Heart left ventricle (tissue), 16 donors: Measurements from ENCODE around the gene RANGAP1. TPM values are rescaled to one million over a fixed set of nuclear protein-coding genes. Genes with fewer than 3 reads are reported as not detected.

Experiments used
- ATAC-seq, 4 donors: fragments of 200-7000 bp; cut with Tn5 transposase; one replicate each; pipeline ENCODE4 v1.9.1; 2020 to 2022; ENCODE audit warnings: moderate library complexity in 4 of 4, mild to moderate bottlenecking in 3 of 4, moderate number of reproducible peaks in 1 of 4
- DNase-seq, 5 donors: peaks; one replicate each; pipeline ENCODE4 v3.0.0-alpha.2; 2020
- H3K27ac ChIP-seq, 12 donors: fragments of 200-600 bp; sonication (generic) in 4 of 12; one replicate each; pipeline versions ENCODE4 v1.5.0 to v1.8.0; 2016 to 2022; ENCODE audit warnings: mild to moderate bottlenecking in 2 of 12
- H3K27me3 ChIP-seq, 9 donors: fragments of 200-600 bp; sonication (generic) in 2 of 9; one replicate each; pipeline versions ENCODE4 v1.5.1 to v1.8.0; 2016 to 2022; ENCODE audit warnings: mild to moderate bottlenecking in 3 of 9
- H3K36me3 ChIP-seq, 9 donors: fragments of 200-600 bp; sonication (generic) in 2 of 9; one replicate each; pipeline versions ENCODE4 v1.5.0 to v1.8.0; 2018 to 2022; ENCODE audit warnings: mild to moderate bottlenecking in 2 of 9
- H3K4me1 ChIP-seq, 12 donors: fragments of 200-600 bp; sonication (generic) in 4 of 12; one replicate each; pipeline versions ENCODE4 v1.5.0 to v1.8.0; 2016 to 2022; ENCODE audit warnings: mild to moderate bottlenecking in 3 of 12
- H3K4me3 ChIP-seq, 12 donors: fragments of 200-600 bp; sonication (generic) in 4 of 12; one replicate each; pipeline versions ENCODE4 v1.5.0 to v1.8.0; 2017 to 2022; ENCODE audit warnings: mild to moderate bottlenecking in 9 of 12, moderate library complexity in 4 of 12
- H3K9me3 ChIP-seq, 12 donors: fragments of 200-600 bp; sonication (generic) in 4 of 12; one replicate each; pipeline versions ENCODE4 v1.5.0 to v1.8.0; 2016 to 2022; ENCODE audit warnings: mild to moderate bottlenecking in 1 of 12
- POLR2A ChIP-seq, 2 donors: fragments of 450-650 bp; IDR thresholded peaks; one replicate each; pipeline ENCODE4 v1.6.1; 2017; ENCODE audit warnings: antibody characterized with exemption in 2 of 2, mild to moderate bottlenecking in 2 of 2, moderate library complexity in 2 of 2
- WGBS, 4 donors: extraction: QIAGEN DNeasy Blood & Tissue Kit in 2 of 4; methylation state at CpG; one replicate each; pipeline versions ENCODE4 v1.1.5 to v1.1.7; 2013 to 2018; 5-methylcytosine and 5-hydroxymethylcytosine counted together
- intact Hi-C, 10 donors: fragments of 100-400 bp; cut with DNase I; formaldehyde crosslinking; loops; one replicate each; pipeline versions ENCODE4 v1.11.1 to v1.14.2; 2022
- polyA plus RNA-seq, 2 donors: library from polyadenylated mRNA; stranded (reverse); fragments of 200-250 nt; gene quantifications; one replicate each; pipeline ENCODE4 v1.2.3, GENCODE V29; 2013
- total RNA-seq, 9 donors: library from RNA; depleted of rRNA in 2 of 9; stranded (reverse); fragments of >200 nt in 2 of 9; fragmentation: NEBNext Ultra II Directional in 3 of 9; extraction: Animal tissue kit (Norgen Biotek cat#: 25700) in 3 of 9; gene quantifications; one replicate each; pipeline versions ENCODE4 v1.1.0 to v1.2.4, GENCODE V29; 2016 to 2023
- TF ChIP-seq, protein P1 (sequence below), 12 donors: fragments of 200-600 bp; sonication (generic) in 4 of 12; IDR thresholded peaks; one replicate each; pipeline versions ENCODE4 v1.5.0 to v1.8.0; 2018 to 2022; ENCODE audit warnings: antibody characterized with exemption in 12 of 12, mild to moderate bottlenecking in 5 of 12
- donor health status: ischemic (EF 13 %, LVEDD 7.1; RV severe dilation, severe dysfunction).
- donor health status: healthy with polysubstance abuse.
- donor health status: DM: no; HTN: yes; CAD: no.
- donor health status: DM: no; HTN: no; CAD: no.
- donor health status: ischemic (EF 25% LVEDD 6.9; RV normal size, moderate dysfunction).
- donor health status: ischemic (EF 25% LVEDD 5.7; RV mildly dilated, moderate dysfunction).
- donor health status: healthy.
- donor health status: DM: yes; HTN: yes; CAD: no.
- donor health status: ischemic (EF 35%, LVEDD 5.7; RV mildly dilated, moderate dysfunction).
- donor health status: nonischemic (EF 11% LVEDD 7.7; RV severe dilation, severe dysfunction).
- donor health status: DM: yes; HTN: yes; CAD: no.
- donor health status: PGD.
- donor health status: ischemic (EF 29% LVEDD 5.4; RV normal size, mild dysfunction).
- donor health status: nonischemic (EF 23%, LVEDD 6.1; RV moderate dilation, normal function).

Gene RANGAP1
- total and polyA plus RNA-seq, 11 donors = 23.7 to 125 (median 35.0) TPM

DNA sequence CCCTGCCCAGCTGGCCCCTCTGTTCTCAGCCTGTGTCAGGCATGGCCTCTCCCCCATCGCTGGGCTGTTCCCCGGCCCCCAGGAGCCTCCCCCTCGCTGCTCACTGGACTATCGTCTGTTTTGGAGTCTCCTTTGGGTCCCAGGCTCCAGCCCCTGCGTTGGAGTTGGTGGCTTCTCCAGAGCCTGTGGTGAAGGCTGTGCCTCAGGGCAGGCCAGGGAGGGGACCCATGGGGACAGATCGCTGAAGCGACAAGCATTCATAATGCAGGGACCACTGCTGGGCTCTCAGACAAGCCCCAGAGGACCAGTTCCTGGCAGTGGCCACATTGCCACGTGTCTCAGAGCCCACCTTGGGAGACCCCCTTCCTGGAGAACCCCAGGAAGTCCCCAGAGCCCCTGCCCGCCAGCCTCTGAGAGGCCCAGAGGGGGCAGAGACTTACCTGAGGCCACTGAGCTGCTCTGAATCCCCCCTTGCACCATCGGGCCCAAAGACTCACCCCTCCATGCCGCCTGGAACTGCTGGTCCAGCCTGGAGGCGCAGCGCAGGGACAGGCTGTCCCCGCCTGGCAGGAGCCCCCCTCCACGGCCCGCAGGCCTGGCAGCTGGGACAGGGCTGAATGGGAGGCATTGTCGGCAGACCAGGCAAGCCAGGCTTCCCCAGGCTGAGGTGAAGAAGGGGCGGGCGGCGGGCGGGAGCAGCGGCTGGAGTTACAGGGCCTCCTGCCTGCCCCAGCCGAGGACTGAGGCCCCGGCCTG is 45.4 kb downstream of the RANGAP1 start, which contains the start of gene CHADL:
Gene CHADL (minus strand): TSS at position 555 of the 756 bp plus-strand sequence. CDS start 50 bp downstream, at position 505.
- ATAC-seq = peak in 2 of 4 donors; percentile 21 to 36
- no peaks in the 10 kb centered on the region for H3K27me3 ChIP-seq
- WGBS, 4 donors = 62 to 75% (median 67%) methylated on average over 8 to 24 of the region's 24 CpGs
- peak within 1 kb of the TSS in 4 of 12 donors; percentile 16 to 49 (median 30) for H3K27ac ChIP-seq
- peaks cover 0 to 7% (median 0%) of the 10 kb centered on the region in 9 donors for H3K36me3 ChIP-seq
- H3K9me3 ChIP-seq = no peaks in the 10 kb centered on the region
- H3K4me1 ChIP-seq = peaks cover 0 to 29% (median 15%) of the 10 kb centered on the region in 12 donors
- no peak within 1 kb of the TSS for H3K4me3 ChIP-seq
- TF ChIP-seq POLR2A (IDR thresholded peaks at IDR 0.05) = no peak
- TF ChIP-seq, protein P1, sequence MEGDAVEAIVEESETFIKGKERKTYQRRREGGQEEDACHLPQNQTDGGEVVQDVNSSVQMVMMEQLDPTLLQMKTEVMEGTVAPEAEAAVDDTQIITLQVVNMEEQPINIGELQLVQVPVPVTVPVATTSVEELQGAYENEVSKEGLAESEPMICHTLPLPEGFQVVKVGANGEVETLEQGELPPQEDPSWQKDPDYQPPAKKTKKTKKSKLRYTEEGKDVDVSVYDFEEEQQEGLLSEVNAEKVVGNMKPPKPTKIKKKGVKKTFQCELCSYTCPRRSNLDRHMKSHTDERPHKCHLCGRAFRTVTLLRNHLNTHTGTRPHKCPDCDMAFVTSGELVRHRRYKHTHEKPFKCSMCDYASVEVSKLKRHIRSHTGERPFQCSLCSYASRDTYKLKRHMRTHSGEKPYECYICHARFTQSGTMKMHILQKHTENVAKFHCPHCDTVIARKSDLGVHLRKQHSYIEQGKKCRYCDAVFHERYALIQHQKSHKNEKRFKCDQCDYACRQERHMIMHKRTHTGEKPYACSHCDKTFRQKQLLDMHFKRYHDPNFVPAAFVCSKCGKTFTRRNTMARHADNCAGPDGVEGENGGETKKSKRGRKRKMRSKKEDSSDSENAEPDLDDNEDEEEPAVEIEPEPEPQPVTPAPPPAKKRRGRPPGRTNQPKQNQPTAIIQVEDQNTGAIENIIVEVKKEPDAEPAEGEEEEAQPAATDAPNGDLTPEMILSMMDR (IDR thresholded peaks at IDR 0.05) = no peak
- peak in 1 of 5 donors; percentile 45 for DNase-seq
- intact Hi-C loops = no loop called here

DNA sequence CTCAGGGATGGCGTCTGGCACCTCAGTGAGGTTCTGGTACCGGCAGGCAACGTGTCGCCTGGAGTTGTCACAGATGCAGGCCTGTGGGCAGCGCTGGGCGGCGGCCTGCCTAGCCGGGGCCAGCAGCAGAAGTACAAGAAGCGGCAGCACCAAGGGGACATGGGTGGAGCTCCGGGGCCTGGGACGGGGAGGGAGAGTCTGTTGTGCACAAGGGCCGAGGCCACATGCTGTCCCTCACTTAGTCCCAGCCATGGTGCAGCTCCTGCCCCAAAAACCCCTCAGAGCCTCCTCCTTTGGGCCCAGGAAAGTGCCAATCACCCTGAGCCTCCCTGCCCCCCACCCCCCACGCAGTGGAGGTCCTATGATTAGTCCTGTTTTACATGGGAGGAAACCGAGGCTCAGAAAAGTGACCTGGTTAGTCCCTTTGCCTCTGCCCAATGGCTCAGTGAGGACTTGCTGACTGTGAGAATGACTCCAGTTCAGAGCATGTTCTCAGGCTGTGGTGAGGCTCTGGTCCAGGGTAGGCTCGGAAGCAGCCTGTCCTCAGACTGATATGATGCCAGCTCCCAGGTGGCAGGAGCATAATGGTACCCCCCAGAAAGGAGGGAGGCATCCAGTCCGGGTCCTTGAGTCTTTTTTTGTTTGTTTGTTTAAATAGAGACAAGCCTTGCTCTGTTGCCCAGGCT is 46.4 kb downstream of the RANGAP1 start:
- no peaks in the 10 kb centered on the region for H3K36me3 ChIP-seq
- ATAC-seq = no peak
- 81 to 83% (median 82%) methylated on average over 12 to 16 of the region's 16 CpGs for WGBS, 4 donors
- H3K4me1 ChIP-seq = peaks cover 0 to 38% (median 16%) of the 10 kb centered on the region in 12 donors
- peak in 1 of 5 donors; percentile 23 for DNase-seq
- no peak overlapping the region for H3K27ac ChIP-seq
- H3K4me3 ChIP-seq = no peak overlapping the region
- no peaks in the 10 kb centered on the region for H3K27me3 ChIP-seq
- intact Hi-C loops = loop anchor here in 4 of 10 donors (5.0 kb wide), 2 partner anchors 42 to 317 kb away; no protein-coding TSS in a partner anchor
- H3K9me3 ChIP-seq = no peaks in the 10 kb centered on the region
- TF ChIP-seq POLR2A (IDR thresholded peaks at IDR 0.05) = no peak
- TF ChIP-seq, protein P1 (IDR thresholded peaks at IDR 0.05) = no peak

DNA sequence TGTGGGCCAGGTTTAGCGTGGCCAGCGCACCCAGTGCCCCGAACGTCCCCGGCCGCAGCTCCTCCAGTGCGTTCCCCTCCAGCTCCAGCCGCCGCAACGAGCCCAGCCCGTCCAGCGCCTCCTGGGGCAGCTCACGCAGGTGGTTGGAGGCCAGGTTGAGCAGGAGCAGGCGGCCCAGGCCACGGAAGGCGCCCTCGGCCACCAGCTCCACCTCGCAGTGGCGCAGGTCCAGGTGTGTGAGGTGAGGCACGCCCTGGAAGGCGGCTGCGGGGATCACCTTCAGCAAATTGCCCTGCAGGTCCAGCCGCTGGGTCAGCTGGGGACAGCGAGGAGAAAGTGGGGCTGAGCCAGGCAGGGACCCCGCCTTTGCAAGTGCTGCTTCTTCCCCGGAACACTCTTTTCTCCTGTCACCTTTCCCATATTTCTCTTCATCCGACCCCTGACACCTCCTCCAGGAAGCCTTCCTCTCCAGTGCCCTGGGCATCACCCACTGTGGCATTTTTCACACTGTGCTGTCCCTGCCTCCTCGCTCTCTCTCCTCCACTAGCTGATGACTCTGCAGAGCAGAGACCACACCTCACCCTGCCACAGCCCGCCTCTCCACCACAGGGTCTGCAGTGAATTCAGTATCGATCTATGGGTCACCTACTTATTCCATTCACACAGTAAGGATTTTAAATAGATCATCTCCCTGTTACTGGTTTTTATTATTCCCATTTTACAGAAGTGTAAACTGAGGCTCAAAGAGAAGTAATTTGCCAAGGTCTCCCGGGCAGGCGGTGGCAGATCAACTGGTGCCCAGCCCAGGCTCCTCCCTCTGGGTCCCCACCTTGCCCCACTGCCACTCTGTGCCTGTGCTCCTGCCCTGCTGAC is 47.2 kb downstream of the RANGAP1 start:
- WGBS, 4 donors = 93 to 95% (median 94%) methylated on average over 17 to 32 of the region's 32 CpGs
- no peaks in the 10 kb centered on the region for H3K36me3 ChIP-seq
- H3K9me3 ChIP-seq = no peaks in the 10 kb centered on the region
- H3K4me3 ChIP-seq = peak overlapping the region in 5 of 12 donors; percentile 34 to 62 (median 54)
- H3K27me3 ChIP-seq = no peaks in the 10 kb centered on the region
- TF ChIP-seq, protein P1 (IDR thresholded peaks at IDR 0.05) = no peak
- TF ChIP-seq POLR2A (IDR thresholded peaks at IDR 0.05) = no peak
- H3K4me1 ChIP-seq = peaks cover 0 to 38% (median 16%) of the 10 kb centered on the region in 12 donors
- no peak for DNase-seq
- intact Hi-C loops = loop anchor here in 4 of 10 donors (5.0 kb wide), 2 partner anchors 42 to 317 kb away; no protein-coding TSS in a partner anchor
- ATAC-seq = no peak
- peak overlapping the region in 4 of 12 donors; percentile 57 to 68 (median 62) for H3K27ac ChIP-seq
